Pancreas (tissue), 10 donors: ENCODE results near the gene C1orf122. TPM values are rescaled to one million over a fixed set of nuclear protein-coding genes. Genes with fewer than 3 reads are reported as not detected.

Source experiments
- ATAC-seq, 4 donors: fragments of 200-7000 bp; cut with Tn5 transposase; one replicate each; pipeline versions ENCODE4 v1.8.0 to v1.9.1; 2020; ENCODE audit warnings: mild to moderate bottlenecking in 4 of 4, moderate library complexity in 4 of 4
- DNase-seq, 6 donors: peaks; one replicate each; pipeline ENCODE4 v3.0.0-alpha.2; 2020
- FAIRE-seq: peaks from 2 replicates; lab custom pipeline; 2012; peaks lifted over from hg19 to GRCh38; lab: Jason Lieb, UNC
- H3K27ac ChIP-seq, 4 donors: fragments of 200-600 bp; sonication (generic); 1 replicate in 3 of 4; 2 replicates in 1 of 4; pipeline versions ENCODE4 v1.5.0 to v1.8.0; 2020
- H3K27me3 ChIP-seq, 4 donors: fragments of 200-600 bp; one replicate each; pipeline ENCODE4 v1.8.0; 2021
- H3K36me3 ChIP-seq, 3 donors: fragments of 200-600 bp; sonication (generic) in 1 of 3; one replicate each; pipeline versions ENCODE4 v1.5.0 to v1.8.0; 2020 to 2021
- H3K4me1 ChIP-seq, 3 donors: fragments of 200-600 bp; one replicate each; pipeline ENCODE4 v1.8.0; 2021
- H3K4me3 ChIP-seq, 4 donors: fragments of 200-600 bp; sonication (generic) in 2 of 4; one replicate each; pipeline versions ENCODE4 v1.5.0 to v1.8.0; 2020 to 2021
- H3K9me3 ChIP-seq, 4 donors: fragments of 200-600 bp; one replicate each; pipeline ENCODE4 v1.8.0; 2021
- CTCF ChIP-seq, 4 donors: fragments of 200-600 bp; sonication (generic) in 3 of 4; IDR thresholded peaks; one replicate each; pipeline versions ENCODE4 v1.5.0 to v1.8.0; 2021; ENCODE audit warnings: antibody characterized with exemption in 4 of 4
- WGBS, 2 donors: extraction: QIAGEN DNeasy Blood & Tissue Kit; methylation state at CpG; one replicate each; pipeline ENCODE4 v1.1.7; 2013; 5-methylcytosine and 5-hydroxymethylcytosine counted together
- intact Hi-C, 3 donors: fragments of 100-400 bp; cut with DNase I; formaldehyde crosslinking; loops; one replicate each; pipeline versions ENCODE4 v1.11.1 to v1.14.2; 2022
- polyA plus RNA-seq, 2 donors: library from polyadenylated mRNA; stranded (reverse); fragments of 200-250 nt; gene quantifications; one replicate each; pipeline ENCODE4 v1.2.3, GENCODE V29; 2013
- total RNA-seq, 6 donors: library from RNA; stranded (reverse); fragmentation: NEBNext Ultra II Directional in 4 of 6; extraction: Animal tissue kit (Norgen Biotek cat#: 25700) in 4 of 6; gene quantifications; one replicate each; pipeline versions ENCODE4 v1.2.1 to v1.2.4, GENCODE V29; 2021 to 2023
- donor health status: healthy with polysubstance abuse.
- donor health status: DM: no; HTN: no; CAD: no; lungs with moderate emphysema.
- donor health status: DM: no; HTN: no; CAD: no.
- donor health status: control.
- donor health status: control.
- donor health status: Bipolar disorder and iron deficiency.
- donor health status: DM: yes; HTN: yes; CAD: no.
- donor health status: DM: no; HTN: no; CAD: no.
- donor health status: DM: no; HTN: no; CAD: no.
- donor health status: DM: yes; HTN: yes; CAD: no.

The C1orf122 gene
- total and polyA plus RNA-seq, 8 donors, result 18.2 to 46.1 (median 23.4) TPM

GRCh38 chr1:37821481-37821880 lies 13.9 kb downstream of the C1orf122 start:
- ATAC-seq (no peak), DNase-seq (no peak), FAIRE-seq (no peak)
- no peaks in the 10 kb centered on the region for H3K27me3 ChIP-seq
- no peaks in the 10 kb centered on the region for H3K9me3 ChIP-seq
- H3K4me3 ChIP-seq, result no peak overlapping the region
- WGBS, 2 donors, result 85 to 93% methylated on average over 2 of the region's 2 CpGs
- no peaks in the 10 kb centered on the region for H3K4me1 ChIP-seq
- intact Hi-C loops, result no loop called here
- peaks cover 0 to 29% (median 0%) of the 10 kb centered on the region in 3 donors for H3K36me3 ChIP-seq
- H3K27ac ChIP-seq, result no peak overlapping the region
- no peak for TF ChIP-seq CTCF (IDR thresholded peaks at IDR 0.05)

DNA sequence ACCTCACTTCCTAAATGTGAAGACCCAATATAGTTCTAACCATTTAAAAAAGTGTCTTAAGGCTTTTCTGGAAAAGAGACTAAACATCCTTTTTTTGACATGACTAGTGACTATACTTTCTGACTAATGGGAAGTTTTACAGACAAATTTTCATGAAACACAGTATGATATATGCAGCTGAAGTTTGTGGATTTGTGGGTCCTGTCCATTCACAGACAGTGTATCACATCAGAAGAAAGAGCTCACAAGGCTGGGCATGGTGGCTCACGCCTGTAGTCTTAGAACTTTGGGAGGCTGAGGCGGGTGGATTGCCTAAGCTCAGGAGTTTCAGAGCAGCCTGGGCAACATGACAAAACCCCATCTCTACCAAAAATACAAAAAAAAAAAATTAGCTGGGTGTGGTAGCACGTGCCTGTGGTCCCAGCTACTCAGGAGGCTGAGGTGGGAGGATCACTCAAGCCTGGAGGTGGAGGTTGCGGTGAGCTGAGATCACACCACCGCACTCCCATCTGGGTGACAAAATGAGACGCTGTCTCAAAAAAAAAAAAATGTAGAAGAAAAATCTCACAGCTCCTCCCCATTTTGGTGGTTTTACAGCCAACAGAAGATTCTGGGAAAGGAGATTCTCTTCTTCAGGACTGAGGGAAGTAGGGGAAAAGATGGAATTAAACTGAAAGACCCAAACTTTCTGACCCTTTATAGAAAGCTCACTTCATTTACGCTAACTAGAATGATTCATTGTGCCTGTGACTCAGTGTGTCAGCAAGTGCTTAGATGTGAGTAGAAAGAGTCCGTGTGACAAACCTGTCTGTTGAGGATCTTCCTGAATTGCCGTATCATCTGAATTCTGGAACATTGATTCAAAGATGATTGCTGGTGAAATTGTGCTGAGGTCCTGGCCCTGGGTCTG lies 15.6 kb downstream of the C1orf122 start:
- no peak for ATAC-seq
- Histone ChIP-seq H3K36me3 (peaks cover 0 to 29% (median 0%) of the 10 kb centered on the region in 3 donors), H3K27me3 (no peaks in the 10 kb centered on the region), H3K4me1 (no peaks in the 10 kb centered on the region), H3K27ac (no peak overlapping the region), H3K4me3 (no peak overlapping the region), H3K9me3 (no peaks in the 10 kb centered on the region)
- WGBS, 2 donors, result 91 to 93% methylated on average over 9 of the region's 9 CpGs
- intact Hi-C loops, result no loop called here
- no peak for FAIRE-seq
- TF ChIP-seq CTCF (IDR thresholded peaks at IDR 0.05), result no peak
- no peak for DNase-seq

GRCh38 chr1:37824001-37824400 lies 16.4 kb downstream of the C1orf122 start:
- no peaks in the 10 kb centered on the region for H3K4me1 ChIP-seq
- intact Hi-C loops, result no loop called here
- H3K36me3 ChIP-seq, result peaks cover 0 to 29% (median 0%) of the 10 kb centered on the region in 3 donors
- ATAC-seq (no peak), DNase-seq (no peak), FAIRE-seq (no peak)
- no peak for TF ChIP-seq CTCF (IDR thresholded peaks at IDR 0.05)
- H3K27me3 ChIP-seq, result no peaks in the 10 kb centered on the region
- H3K9me3 ChIP-seq, result no peaks in the 10 kb centered on the region
- H3K4me3 ChIP-seq, result no peak overlapping the region
- no peak overlapping the region for H3K27ac ChIP-seq
- 91 to 98% methylated on average over 2 of the region's 2 CpGs for WGBS, 2 donors

DNA sequence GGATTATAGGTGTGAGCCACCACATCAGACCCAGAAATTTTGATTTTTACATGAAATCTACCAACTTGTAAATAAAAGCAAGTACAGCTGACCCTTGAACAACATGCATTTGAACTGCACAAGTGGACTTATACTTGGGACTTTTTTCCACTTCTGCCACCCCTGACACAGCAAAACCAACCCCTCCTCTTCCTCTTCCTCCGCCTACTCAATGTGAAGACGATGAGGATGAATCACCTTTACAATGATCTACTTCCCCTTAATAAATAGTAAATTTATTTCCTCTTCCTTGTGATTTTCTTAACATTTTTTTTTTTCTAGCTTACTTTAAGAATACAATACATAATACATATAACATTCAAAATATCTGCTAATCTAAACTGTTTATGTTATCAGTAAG lies 17.9 kb downstream of the C1orf122 start:
- intact Hi-C loops, result no loop called here
- no peak overlapping the region for H3K27ac ChIP-seq
- WGBS, 2 donors, result 83 to 91% methylated on average over 2 of the region's 2 CpGs
- H3K36me3 ChIP-seq, result peaks cover 0 to 25% (median 0%) of the 10 kb centered on the region in 3 donors
- no peaks in the 10 kb centered on the region for H3K9me3 ChIP-seq
- H3K4me1 ChIP-seq, result no peaks in the 10 kb centered on the region
- ATAC-seq, result no peak
- DNase-seq, result no peak
- FAIRE-seq, result no peak
- no peak overlapping the region for H3K4me3 ChIP-seq
- no peak for TF ChIP-seq CTCF (IDR thresholded peaks at IDR 0.05)
- H3K27me3 ChIP-seq, result no peaks in the 10 kb centered on the region
